Subcutaneous adipose tissue (tissue), 4 donors: Measurements from ENCODE around the gene FOXA2. TPM values are rescaled to one million over a fixed set of nuclear protein-coding genes. Genes with fewer than 3 reads are reported as not detected.

Experiments used
- CTCF ChIP-seq: fragments of 450-650 bp; IDR thresholded peaks from one replicate; pipeline ENCODE4 v1.5.1; 2016; ENCODE audit warnings: low read depth, mild to moderate bottlenecking, control low read depth, antibody characterized with exemption, moderate library complexity
- total RNA-seq, 4 donors: library from RNA; depleted of rRNA; stranded (reverse); fragments of >200 nt; gene quantifications; one replicate each; pipeline ENCODE4 v1.1.0, GENCODE V29; 2016

Gene FOXA2
- total RNA-seq, 4 donors from 2014 or later, result not detected

DNA sequence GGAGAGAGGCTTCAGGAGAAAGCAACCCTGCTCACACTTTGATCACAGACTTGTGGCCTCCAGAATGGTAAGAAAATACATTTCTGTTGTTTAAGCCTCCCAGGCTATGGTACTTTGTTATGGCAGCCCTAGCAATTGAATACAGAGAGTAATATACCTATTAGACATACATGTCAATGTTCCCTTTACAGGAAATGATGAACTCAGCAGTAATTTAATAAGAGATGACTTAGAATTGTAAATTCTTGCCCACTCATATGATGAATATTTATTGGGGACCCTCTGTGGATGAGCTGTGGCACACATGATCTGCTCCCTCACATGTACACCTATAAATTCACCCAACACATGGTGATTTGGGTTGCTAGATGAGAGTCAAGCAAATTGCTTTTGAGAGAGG, 20.4 kb upstream of the FOXA2 start:
- TF ChIP-seq CTCF, result no peak

GRCh38 chr20:22601361-22602141, 17.2 kb upstream of the FOXA2 start:
- no peak for TF ChIP-seq CTCF

GRCh38 chr20:22597303-22597702, 12.9 kb upstream of the FOXA2 start:
- no peak for TF ChIP-seq CTCF

- no peak for TF ChIP-seq CTCF
Measured at GRCh38 chr20:22590662-22591061, 6.3 kb upstream of the FOXA2 start.

GRCh38 chr20:22586645-22587310, 2.4 kb upstream of the FOXA2 start:
- TF ChIP-seq CTCF, result no peak

- TF ChIP-seq CTCF, result no peak
Measured at GRCh38 chr20:22585786-22586493, 1.6 kb upstream of the FOXA2 start.
